Activated CD4-positive, alpha-beta T cell treated with anti-CD3 and anti-CD28 coated beads, Interleukin-2, amount 10 ng/mL, durations not matched to agents 24 days and 14 days (primary cell): ENCODE results near the gene NLRC5. TPM values are rescaled to one million over a fixed set of nuclear protein-coding genes. Genes with fewer than 3 reads are reported as not detected.
A peak's percentile ranks its signal among the peaks of the same experiment; 100 is the strongest.

Experiments used
- DNase-seq: peaks from one replicate; pipeline ENCODE4 v3.0.0; 2022
- H3K27ac Mint-ChIP-seq: one replicate; pipeline ENCODE4 v1.8.0; 2022; ENCODE audit warnings: mild to moderate bottlenecking, mixed read lengths
- H3K27me3 Mint-ChIP-seq: one replicate; pipeline ENCODE4 v1.8.0; 2022; ENCODE audit warnings: mixed read lengths
- H3K36me3 Mint-ChIP-seq: one replicate; pipeline ENCODE4 v1.8.0; 2022; ENCODE audit warnings: low read depth, mild to moderate bottlenecking, mixed read lengths
- H3K4me1 Mint-ChIP-seq: one replicate; pipeline ENCODE4 v1.8.0; 2021; ENCODE audit warnings: mixed read lengths
- H3K4me3 Mint-ChIP-seq: one replicate; pipeline ENCODE4 v1.8.0; 2022; ENCODE audit warnings: mild to moderate bottlenecking, moderate library complexity, mixed read lengths
- H3K9me3 Mint-ChIP-seq: one replicate; pipeline ENCODE4 v1.8.0; 2021; ENCODE audit warnings: mixed read lengths
- intact Hi-C: fragments of 100-400 bp; cut with micrococcal nuclease; formaldehyde crosslinking; loops from one replicate; pipeline ENCODE4 v1.15.1; 2023
- total RNA-seq: library from RNA; stranded (reverse); gene quantifications from 2 replicates; pipeline ENCODE4 v1.2.3, GENCODE V29; 2022

NLRC5 gene
- total RNA-seq, 1 donor from 2014 or later: 214 TPM

- DNase-seq: no peak
- peaks cover 2% of the 10 kb centered on the region for H3K9me3 Mint-ChIP-seq
- H3K27me3 Mint-ChIP-seq: no peaks in the 10 kb centered on the region
- peaks cover 59% of the 10 kb centered on the region for H3K4me1 Mint-ChIP-seq
- no peak overlapping the region for H3K27ac Mint-ChIP-seq
- intact Hi-C loops: no loop called here
- no peak overlapping the region for H3K4me3 Mint-ChIP-seq
- peaks cover 84% of the 10 kb centered on the region for H3K36me3 Mint-ChIP-seq
Measured at GRCh38 chr16:57024894-57025680, 35.7 kb downstream of the NLRC5 start.

DNA sequence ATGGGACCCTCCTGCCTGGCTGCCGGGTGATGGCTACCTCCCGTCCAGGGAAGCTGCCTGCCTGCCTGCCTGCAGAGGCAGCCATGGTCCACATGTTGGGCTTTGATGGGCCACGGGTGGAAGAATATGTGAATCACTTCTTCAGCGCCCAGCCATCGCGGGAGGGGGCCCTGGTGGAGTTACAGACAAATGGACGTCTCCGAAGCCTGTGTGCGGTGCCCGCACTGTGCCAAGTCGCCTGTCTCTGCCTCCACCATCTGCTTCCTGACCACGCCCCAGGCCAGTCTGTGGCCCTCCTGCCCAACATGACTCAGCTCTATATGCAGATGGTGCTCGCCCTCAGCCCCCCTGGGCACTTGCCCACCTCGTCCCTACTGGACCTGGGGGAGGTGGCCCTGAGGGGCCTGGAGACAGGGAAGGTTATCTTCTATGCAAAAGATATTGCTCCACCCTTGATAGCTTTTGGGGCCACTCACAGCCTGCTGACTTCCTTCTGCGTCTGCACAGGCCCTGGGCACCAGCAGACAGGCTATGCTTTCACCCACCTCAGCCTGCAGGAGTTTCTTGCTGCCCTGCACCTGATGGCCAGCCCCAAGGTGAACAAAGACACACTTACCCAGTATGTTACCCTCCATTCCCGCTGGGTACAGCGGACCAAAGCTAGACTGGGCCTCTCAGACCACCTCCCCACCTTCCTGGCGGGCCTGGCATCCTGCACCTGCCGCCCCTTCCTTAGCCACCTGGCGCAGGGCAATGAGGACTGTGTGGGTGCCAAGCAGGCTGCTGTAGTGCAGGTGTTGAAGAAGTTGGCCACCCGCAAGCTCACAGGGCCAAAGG is 36.8 kb downstream of the NLRC5 start:
- Mint-ChIP-seq H3K9me3 (peaks cover 7% of the 10 kb centered on the region), H3K36me3 (peaks cover 82% of the 10 kb centered on the region), H3K4me1 (peaks cover 57% of the 10 kb centered on the region), H3K27ac (peak overlapping the region; percentile 58), H3K27me3 (no peaks in the 10 kb centered on the region), H3K4me3 (no peak overlapping the region)
- no peak for DNase-seq
- intact Hi-C loops: no loop called here

GRCh38 chr16:57026778-57027062 is 37.4 kb downstream of the NLRC5 start:
- no peak for DNase-seq
- intact Hi-C loops: no loop called here
- Mint-ChIP-seq H3K27me3 (no peaks in the 10 kb centered on the region), H3K36me3 (peaks cover 82% of the 10 kb centered on the region), H3K4me1 (peaks cover 55% of the 10 kb centered on the region), H3K9me3 (peaks cover 7% of the 10 kb centered on the region), H3K27ac (peak overlapping the region; percentile 66), H3K4me3 (no peak overlapping the region)

GRCh38 chr16:57027067-57027466 is 37.7 kb downstream of the NLRC5 start:
- Mint-ChIP-seq H3K4me1 (peaks cover 54% of the 10 kb centered on the region), H3K27ac (peak overlapping the region; percentile 66)

DNA sequence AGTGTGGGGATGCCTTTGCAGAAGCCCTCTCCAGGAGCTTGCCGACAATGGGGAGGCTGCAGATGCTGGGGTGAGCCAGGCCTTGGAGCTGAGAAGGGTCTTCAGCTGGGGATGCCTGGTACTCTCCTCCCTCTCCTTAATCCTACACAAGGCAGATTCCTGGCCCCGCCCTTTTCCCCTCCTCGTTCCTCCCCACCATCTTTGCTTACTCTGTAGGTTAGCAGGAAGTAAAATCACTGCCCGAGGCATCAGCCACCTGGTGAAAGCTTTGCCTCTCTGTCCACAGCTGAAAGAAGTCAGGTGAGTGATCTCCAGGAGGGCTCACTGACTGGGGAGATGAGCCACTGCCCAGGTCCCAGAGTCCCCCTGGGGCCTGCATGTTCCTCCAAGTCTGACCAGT is 38.7 kb downstream of the NLRC5 start:
- intact Hi-C loops: no loop called here
- H3K9me3 Mint-ChIP-seq: peaks cover 7% of the 10 kb centered on the region
- H3K36me3 Mint-ChIP-seq: peaks cover 74% of the 10 kb centered on the region
- DNase-seq: no peak
- H3K27me3 Mint-ChIP-seq: no peaks in the 10 kb centered on the region
- peak overlapping the region; percentile 63 for H3K27ac Mint-ChIP-seq
- H3K4me3 Mint-ChIP-seq: no peak overlapping the region
- H3K4me1 Mint-ChIP-seq: peaks cover 43% of the 10 kb centered on the region

More at GRCh38 chr16:57027067-57027466, 37.7 kb downstream of the NLRC5 start:
- DNase-seq: no peak
- H3K4me3 Mint-ChIP-seq: no peak overlapping the region
- intact Hi-C loops: no loop called here
- peaks cover 7% of the 10 kb centered on the region for H3K9me3 Mint-ChIP-seq
- peaks cover 82% of the 10 kb centered on the region for H3K36me3 Mint-ChIP-seq
- no peaks in the 10 kb centered on the region for H3K27me3 Mint-ChIP-seq

DNA sequence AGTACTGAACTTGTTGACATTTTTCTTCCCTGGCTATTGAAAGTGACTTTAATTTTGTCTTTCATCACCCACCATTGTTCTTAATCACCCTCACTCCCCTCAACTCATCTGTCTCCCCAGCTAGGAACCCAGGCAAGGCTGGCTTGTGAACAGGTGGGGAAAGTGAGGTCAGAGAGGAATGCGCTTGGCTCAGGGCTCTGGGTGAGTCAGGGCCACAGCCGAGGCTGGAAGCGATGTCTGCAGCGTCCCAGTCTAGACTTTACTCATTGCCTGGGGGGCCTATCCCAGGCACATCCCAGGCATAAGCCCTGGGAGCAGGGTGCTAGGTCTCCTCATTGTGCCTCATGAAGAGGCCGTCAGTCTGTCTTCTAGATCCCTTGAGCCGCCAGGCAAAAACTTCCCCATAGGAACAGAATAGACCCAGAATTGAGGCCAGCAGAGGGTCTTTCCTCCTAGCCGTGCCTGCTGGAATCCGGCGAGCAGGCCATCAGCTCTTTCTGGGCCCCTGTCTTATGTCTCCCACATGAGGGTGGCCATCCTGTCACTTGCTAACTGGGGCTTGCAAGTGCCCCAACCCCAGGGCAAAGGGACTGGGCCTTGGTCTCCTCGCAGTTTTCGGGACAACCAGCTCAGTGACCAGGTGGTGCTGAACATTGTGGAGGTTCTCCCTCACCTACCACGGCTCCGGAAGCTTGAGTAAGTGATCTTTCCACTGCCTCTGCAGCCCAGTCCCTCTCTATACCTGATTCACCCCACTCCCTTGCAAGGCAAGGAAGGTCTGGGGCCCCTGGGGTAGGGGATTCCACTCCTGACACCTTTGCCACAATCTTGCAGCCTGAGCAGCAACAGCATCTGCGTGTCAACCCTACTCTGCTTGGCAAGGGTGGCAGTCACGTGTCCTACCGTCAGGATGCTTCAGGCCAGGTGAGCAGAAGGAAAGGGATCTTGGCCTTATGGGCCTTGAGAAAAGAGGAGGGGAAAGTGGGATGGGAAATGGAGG is 40.1 kb downstream of the NLRC5 start:
- no peak overlapping the region for H3K4me3 Mint-ChIP-seq
- DNase-seq: no peak
- peaks cover 73% of the 10 kb centered on the region for H3K36me3 Mint-ChIP-seq
- intact Hi-C loops: no loop called here
- H3K27ac Mint-ChIP-seq: peak overlapping the region; percentile 62
- no peaks in the 10 kb centered on the region for H3K27me3 Mint-ChIP-seq
- peaks cover 7% of the 10 kb centered on the region for H3K9me3 Mint-ChIP-seq
- peaks cover 37% of the 10 kb centered on the region for H3K4me1 Mint-ChIP-seq

DNA sequence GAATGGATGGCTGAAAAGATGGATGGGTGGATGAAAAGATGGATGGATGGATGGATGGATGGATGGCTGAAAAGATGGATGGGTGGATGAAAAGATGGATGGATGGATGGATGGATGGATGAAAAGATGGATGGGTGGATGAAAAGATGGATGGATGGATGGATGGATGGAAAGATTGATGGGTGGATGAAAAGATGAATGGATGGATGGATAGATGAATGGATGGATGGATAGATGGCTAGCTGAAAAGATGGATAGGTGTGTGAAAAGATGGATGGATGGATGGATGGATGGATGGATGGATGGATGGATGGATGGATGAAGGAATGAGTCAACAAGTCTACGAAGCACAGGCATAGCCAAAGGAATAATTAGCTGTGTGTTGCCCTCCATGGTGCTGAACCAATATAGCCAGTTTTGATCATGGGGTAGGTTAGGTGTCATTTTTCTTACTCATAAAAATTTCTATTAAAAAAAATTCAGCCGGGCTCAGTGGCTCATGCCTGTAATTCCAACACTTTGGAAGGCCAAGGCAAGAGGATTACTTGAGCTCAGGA is 41.1 kb downstream of the NLRC5 start:
- DNase-seq: no peak
- H3K4me1 Mint-ChIP-seq: peaks cover 42% of the 10 kb centered on the region
- H3K27ac Mint-ChIP-seq: peak overlapping the region; percentile 70
- intact Hi-C loops: no loop called here
- no peak overlapping the region for H3K4me3 Mint-ChIP-seq
- no peaks in the 10 kb centered on the region for H3K27me3 Mint-ChIP-seq
- H3K9me3 Mint-ChIP-seq: peaks cover 7% of the 10 kb centered on the region
- peaks cover 76% of the 10 kb centered on the region for H3K36me3 Mint-ChIP-seq

- Mint-ChIP-seq H3K27ac (peak overlapping the region; percentile 71), H3K9me3 (peaks cover 7% of the 10 kb centered on the region), H3K27me3 (no peaks in the 10 kb centered on the region), H3K4me3 (no peak overlapping the region), H3K36me3 (peaks cover 76% of the 10 kb centered on the region), H3K4me1 (peaks cover 47% of the 10 kb centered on the region)
- DNase-seq: no peak
- intact Hi-C loops: no loop called here
Measured at GRCh38 chr16:57031156-57031555, 41.8 kb downstream of the NLRC5 start.

DNA sequence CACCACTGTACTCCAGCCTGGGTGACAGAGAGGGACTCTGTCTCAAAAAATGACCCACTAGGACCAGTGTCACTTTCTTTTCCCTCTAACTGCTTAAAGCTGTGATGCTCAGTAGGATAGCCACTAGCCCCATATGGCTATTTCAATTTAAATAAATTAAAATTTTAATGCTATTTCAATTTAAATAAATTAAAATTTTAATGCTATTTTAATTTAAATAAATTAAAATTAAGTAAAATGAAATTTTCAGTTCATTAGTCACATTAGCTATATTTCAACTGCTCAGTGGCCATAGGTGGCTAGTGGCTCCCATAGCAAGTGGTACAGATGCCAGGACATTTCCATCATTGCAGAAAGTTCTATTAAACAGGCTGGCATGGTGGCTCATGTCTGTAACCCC is 43.0 kb downstream of the NLRC5 start:
- Mint-ChIP-seq H3K27me3 (no peaks in the 10 kb centered on the region), H3K4me1 (peaks cover 45% of the 10 kb centered on the region), H3K9me3 (peaks cover 7% of the 10 kb centered on the region), H3K27ac (no peak overlapping the region), H3K4me3 (no peak overlapping the region), H3K36me3 (peaks cover 75% of the 10 kb centered on the region)
- DNase-seq: no peak
- intact Hi-C loops: no loop called here

DNA sequence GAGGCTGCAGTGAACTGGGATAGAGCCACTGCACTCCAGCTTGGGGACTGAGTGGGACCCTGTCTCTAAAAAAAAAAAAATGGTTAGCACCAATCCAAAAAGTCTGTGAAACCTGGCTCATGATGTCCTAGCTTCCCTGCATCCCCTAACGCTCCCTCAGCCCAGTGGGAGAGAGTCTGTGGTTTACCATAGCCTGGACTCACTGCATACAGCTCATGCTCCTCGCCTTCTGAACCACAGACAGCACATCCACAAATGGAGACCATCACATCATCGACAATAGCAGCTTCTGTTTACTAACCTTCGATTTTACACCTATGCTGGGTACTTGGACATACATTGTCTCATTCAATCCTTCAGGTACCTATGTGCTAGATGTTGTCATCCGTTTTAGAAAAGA is 43.6 kb downstream of the NLRC5 start:
- Mint-ChIP-seq H3K4me3 (no peak overlapping the region), H3K9me3 (peaks cover 7% of the 10 kb centered on the region), H3K27me3 (no peaks in the 10 kb centered on the region), H3K36me3 (peaks cover 75% of the 10 kb centered on the region), H3K4me1 (peaks cover 45% of the 10 kb centered on the region), H3K27ac (no peak overlapping the region)
- no peak for DNase-seq
- intact Hi-C loops: no loop called here

DNA sequence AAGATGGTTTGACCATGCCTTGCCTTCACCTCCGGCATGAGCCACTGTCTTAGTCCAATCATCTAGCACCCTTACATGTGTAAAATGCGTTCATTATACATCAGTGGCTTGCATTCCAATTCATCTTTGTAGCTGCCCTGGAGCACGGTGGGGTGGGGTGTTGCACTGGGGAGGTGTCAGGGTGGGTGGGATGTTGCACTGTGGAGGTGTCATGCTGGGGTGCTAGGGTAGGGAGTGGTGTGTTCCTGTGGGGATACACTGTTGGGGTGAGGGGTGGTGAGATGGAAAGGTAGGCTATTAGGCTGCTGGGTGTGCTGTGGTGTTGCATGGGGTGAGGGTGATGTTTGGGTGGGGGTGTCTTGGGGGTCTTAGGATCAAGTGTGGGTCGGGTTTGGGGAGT is 47.0 kb downstream of the NLRC5 start:
- H3K9me3 Mint-ChIP-seq: no peaks in the 10 kb centered on the region
- H3K27ac Mint-ChIP-seq: peak overlapping the region; percentile 64
- no peak overlapping the region for H3K4me3 Mint-ChIP-seq
- peaks cover 63% of the 10 kb centered on the region for H3K4me1 Mint-ChIP-seq
- peaks cover 79% of the 10 kb centered on the region for H3K36me3 Mint-ChIP-seq
- intact Hi-C loops: no loop called here
- H3K27me3 Mint-ChIP-seq: no peaks in the 10 kb centered on the region
- no peak for DNase-seq

DNA sequence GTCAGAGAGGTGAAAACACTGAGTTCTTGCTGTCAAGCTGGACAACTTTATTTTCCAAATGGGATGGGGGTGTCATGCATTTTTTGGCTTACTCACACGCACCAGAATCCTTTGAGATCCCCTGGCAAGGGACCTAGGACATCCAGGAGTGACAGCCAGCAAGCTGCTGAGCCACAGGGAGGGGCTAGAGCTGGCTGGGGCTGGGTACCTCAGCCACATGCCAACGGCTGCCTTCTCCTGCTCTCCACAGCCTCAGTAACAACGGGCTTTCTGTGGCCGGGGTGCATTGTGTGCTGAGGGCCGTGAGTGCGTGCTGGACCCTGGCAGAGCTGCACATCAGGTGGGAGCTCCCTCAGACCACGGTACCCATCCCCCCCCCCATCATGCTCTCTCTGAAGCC is 47.6 kb downstream of the NLRC5 start:
- no peak overlapping the region for H3K4me3 Mint-ChIP-seq
- H3K9me3 Mint-ChIP-seq: no peaks in the 10 kb centered on the region
- H3K27ac Mint-ChIP-seq: peak overlapping the region; percentile 64
- DNase-seq: no peak
- no peaks in the 10 kb centered on the region for H3K27me3 Mint-ChIP-seq
- H3K36me3 Mint-ChIP-seq: peaks cover 74% of the 10 kb centered on the region
- intact Hi-C loops: no loop called here
- peaks cover 65% of the 10 kb centered on the region for H3K4me1 Mint-ChIP-seq

DNA sequence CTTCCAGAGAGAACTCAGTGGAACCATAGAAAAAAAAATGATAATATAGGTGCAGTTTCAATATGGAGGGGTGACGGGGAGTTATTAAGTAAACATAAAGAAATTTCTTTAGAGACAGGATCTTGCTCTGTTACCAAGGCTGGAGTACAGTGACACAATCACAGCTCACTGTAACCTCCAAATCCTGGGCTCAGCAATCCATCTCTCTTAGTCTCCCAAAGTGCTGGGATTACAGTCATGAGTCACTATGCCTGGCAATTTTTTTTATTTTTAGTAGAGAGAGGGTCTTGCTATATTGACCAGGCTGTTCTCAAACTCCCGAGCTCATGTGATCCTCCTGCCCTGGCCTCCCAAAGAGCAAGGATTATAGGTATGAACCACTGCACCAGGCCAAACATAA is 48.8 kb downstream of the NLRC5 start:
- Mint-ChIP-seq H3K27me3 (no peaks in the 10 kb centered on the region), H3K9me3 (no peaks in the 10 kb centered on the region), H3K27ac (peak overlapping the region; percentile 64), H3K4me1 (peaks cover 77% of the 10 kb centered on the region), H3K36me3 (peaks cover 82% of the 10 kb centered on the region), H3K4me3 (peak overlapping the region; percentile 48)
- no peak for DNase-seq
- intact Hi-C loops: no loop called here
